Renal pelvis (tissue), 4 donors: ENCODE measurements around the gene CCNYL1. TPM values are rescaled to one million over a fixed set of nuclear protein-coding genes. Genes with fewer than 3 reads are reported as not detected.
A peak's percentile ranks its signal among the peaks of the same experiment; 100 is the strongest.

Experiments
- DNase-seq: peaks from one replicate; pipeline ENCODE4 v3.0.0-alpha.2; 2013
- polyA plus RNA-seq, 3 donors: library from polyadenylated mRNA; unstranded; fragments of 120-200 nt; gene quantifications; one replicate each; pipeline ENCODE4 v1.2.1, GENCODE V29; 2013; ENCODE audit not compliant: insufficient read length in 3 of 3

The CCNYL1 gene
- polyA plus RNA-seq, 3 donors: 16.3 to 20.7 (median 19.2) TPM

GRCh38 chr2:207787800-207788199 lies 76.4 kb downstream of the CCNYL1 start:
- DNase-seq: no peak

- DNase-seq: no peak
These were observed 79.5 kb downstream of the CCNYL1 start for GRCh38 chr2:207790898-207791297.

- DNase-seq: no peak
These were observed 80.3 kb downstream of the CCNYL1 start for GRCh38 chr2:207791579-207792243.

GRCh38 chr2:207792244-207792785 lies 80.9 kb downstream of the CCNYL1 start:
- DNase-seq: no peak

GRCh38 chr2:207796585-207797350 lies 85.3 kb downstream of the CCNYL1 start:
- DNase-seq: peak; percentile 48

GRCh38 chr2:207801259-207801658 lies 89.8 kb downstream of the CCNYL1 start:
- DNase-seq: no peak

GRCh38 chr2:207802650-207803049 lies 91.2 kb downstream of the CCNYL1 start:
- DNase-seq: no peak

Other genes with a start within 250 kb of the CCNYL1 start
- gene CREB1, start 181.7 kb upstream of the CCNYL1 start, polyA plus RNA-seq: 10 to 100 TPM; 65.1 to 81.1 (median 77.6) TPM
- 10 to 100 TPM; 27.2 to 34.0 (median 27.4) TPM for gene METTL21A, start 86.2 kb upstream of the CCNYL1 start, polyA plus RNA-seq
- gene FZD5, start 58.3 kb downstream of the CCNYL1 start, polyA plus RNA-seq: 10 to 100 TPM; 11.7 to 15.4 (median 15.0) TPM